Nephron (organoid): ENCODE results near the gene HPD.
A peak's percentile ranks its signal among the peaks of the same experiment; 100 is the strongest.
"Not testable (repeated sequence)": the region's sequence is repeated elsewhere in the genome, so short reads cannot be mapped to it uniquely, and the experiment has no call there.

Experiments used
- H3K27ac Mint-ChIP-seq, 3 experiments: 2 replicates each; pipeline ENCODE4 v1.8.0; 2020; ENCODE audit warnings: mixed read lengths in 3 of 3, mild to moderate bottlenecking in 2 of 3, moderate library complexity in 1 of 3
- H3K27me3 Mint-ChIP-seq: 2 replicates; pipeline ENCODE4 v1.8.0; 2021; ENCODE audit warnings: low read depth, mild to moderate bottlenecking, moderate library complexity, mixed read lengths
- H3K36me3 Mint-ChIP-seq: 2 replicates; pipeline ENCODE4 v1.8.0; 2020; ENCODE audit warnings: low read depth, mixed read lengths
- H3K4me1 Mint-ChIP-seq: 2 replicates; pipeline ENCODE4 v1.8.0; 2020; ENCODE audit warnings: mixed read lengths
- H3K4me3 Mint-ChIP-seq, 3 experiments: 2 replicates each; pipeline ENCODE4 v1.8.0; 2020; ENCODE audit warnings: mild to moderate bottlenecking in 3 of 3, mixed read lengths in 3 of 3, moderate library complexity in 2 of 3
- H3K9me3 Mint-ChIP-seq: 2 replicates; pipeline ENCODE4 v1.8.0; 2020; ENCODE audit warnings: mixed read lengths
- TF ChIP-seq, protein P1 (sequence below), 3 experiments: fragments of 200-600 bp; sonication (generic); IDR thresholded peaks; one replicate each; pipeline ENCODE4 v1.5.0; 2021; ENCODE audit warnings: antibody characterized with exemption in 3 of 3; ENCODE audit not compliant: unreplicated experiment in 3 of 3

HPD gene

GRCh38 chr12:121888083-121888477 lies 29.4 kb upstream of the HPD start:
- Mint-ChIP-seq H3K4me1 (peaks cover 22% of the 10 kb centered on the region), H3K27ac (peak overlapping the region; percentile 96 to 99 (median 97)), H3K36me3 (peaks cover 7% of the 10 kb centered on the region), H3K27me3 (peaks cover 9% of the 10 kb centered on the region), H3K4me3 (peak overlapping the region; percentile 96 to 100 (median 100)), H3K9me3 (no peaks in the 10 kb centered on the region)
- TF ChIP-seq, protein P1, sequence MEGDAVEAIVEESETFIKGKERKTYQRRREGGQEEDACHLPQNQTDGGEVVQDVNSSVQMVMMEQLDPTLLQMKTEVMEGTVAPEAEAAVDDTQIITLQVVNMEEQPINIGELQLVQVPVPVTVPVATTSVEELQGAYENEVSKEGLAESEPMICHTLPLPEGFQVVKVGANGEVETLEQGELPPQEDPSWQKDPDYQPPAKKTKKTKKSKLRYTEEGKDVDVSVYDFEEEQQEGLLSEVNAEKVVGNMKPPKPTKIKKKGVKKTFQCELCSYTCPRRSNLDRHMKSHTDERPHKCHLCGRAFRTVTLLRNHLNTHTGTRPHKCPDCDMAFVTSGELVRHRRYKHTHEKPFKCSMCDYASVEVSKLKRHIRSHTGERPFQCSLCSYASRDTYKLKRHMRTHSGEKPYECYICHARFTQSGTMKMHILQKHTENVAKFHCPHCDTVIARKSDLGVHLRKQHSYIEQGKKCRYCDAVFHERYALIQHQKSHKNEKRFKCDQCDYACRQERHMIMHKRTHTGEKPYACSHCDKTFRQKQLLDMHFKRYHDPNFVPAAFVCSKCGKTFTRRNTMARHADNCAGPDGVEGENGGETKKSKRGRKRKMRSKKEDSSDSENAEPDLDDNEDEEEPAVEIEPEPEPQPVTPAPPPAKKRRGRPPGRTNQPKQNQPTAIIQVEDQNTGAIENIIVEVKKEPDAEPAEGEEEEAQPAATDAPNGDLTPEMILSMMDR (IDR thresholded peaks at IDR 0.05; ENCODE audit: unreplicated experiment in 3 of 3), result no peak

GRCh38 chr12:121885129-121885528 lies 26.5 kb upstream of the HPD start:
- H3K36me3 Mint-ChIP-seq, H3K27me3 Mint-ChIP-seq, H3K9me3 Mint-ChIP-seq, H3K4me3 Mint-ChIP-seq, H3K27ac Mint-ChIP-seq: not testable (repeated sequence)
- peaks cover 18% of the 10 kb centered on the region for H3K4me1 Mint-ChIP-seq

- H3K9me3 Mint-ChIP-seq, result no peaks in the 10 kb centered on the region
- peaks cover 2% of the 10 kb centered on the region for H3K4me1 Mint-ChIP-seq
- H3K27ac Mint-ChIP-seq, result no peak overlapping the region
- no peak overlapping the region for H3K4me3 Mint-ChIP-seq
- TF ChIP-seq, protein P1 (IDR thresholded peaks at IDR 0.05; ENCODE audit: unreplicated experiment in 3 of 3), result no peak
- no peaks in the 10 kb centered on the region for H3K36me3 Mint-ChIP-seq
- peaks cover 9% of the 10 kb centered on the region for H3K27me3 Mint-ChIP-seq
Observed at GRCh38 chr12:121883315-121883660, 24.6 kb upstream of the HPD start.

- H3K4me1 Mint-ChIP-seq, H3K9me3 Mint-ChIP-seq, H3K4me3 Mint-ChIP-seq, H3K36me3 Mint-ChIP-seq, H3K27ac Mint-ChIP-seq, H3K27me3 Mint-ChIP-seq: not testable (repeated sequence)
Observed at GRCh38 chr12:121876080-121876447, 17.4 kb upstream of the HPD start.

DNA sequence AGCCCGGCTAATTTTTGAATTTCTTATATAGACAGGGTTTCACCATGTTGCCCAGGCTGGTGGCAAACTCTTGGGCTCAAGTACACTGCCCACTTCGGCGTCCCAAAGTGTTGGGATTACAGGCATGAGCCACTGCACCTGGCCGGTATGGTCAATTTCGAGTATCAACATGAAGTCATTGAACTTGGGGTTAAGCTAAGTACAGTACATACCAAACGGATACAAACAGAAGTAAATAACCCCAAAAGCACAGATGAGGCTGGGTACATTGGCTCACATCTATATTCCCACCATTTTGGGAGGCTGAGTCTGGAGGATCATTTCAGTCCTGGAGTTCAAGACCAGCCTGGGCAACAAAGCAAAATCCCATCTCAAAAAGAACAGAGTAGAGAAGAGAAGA lies 16.9 kb upstream of the HPD start:
- TF ChIP-seq, protein P1 (IDR thresholded peaks at IDR 0.05; ENCODE audit: unreplicated experiment in 3 of 3), result no peak
- H3K27ac Mint-ChIP-seq, result no peak overlapping the region
- H3K4me1 Mint-ChIP-seq, result peaks cover 8% of the 10 kb centered on the region
- H3K27me3 Mint-ChIP-seq, result no peaks in the 10 kb centered on the region
- no peak overlapping the region for H3K4me3 Mint-ChIP-seq
- no peaks in the 10 kb centered on the region for H3K9me3 Mint-ChIP-seq
- no peaks in the 10 kb centered on the region for H3K36me3 Mint-ChIP-seq

DNA sequence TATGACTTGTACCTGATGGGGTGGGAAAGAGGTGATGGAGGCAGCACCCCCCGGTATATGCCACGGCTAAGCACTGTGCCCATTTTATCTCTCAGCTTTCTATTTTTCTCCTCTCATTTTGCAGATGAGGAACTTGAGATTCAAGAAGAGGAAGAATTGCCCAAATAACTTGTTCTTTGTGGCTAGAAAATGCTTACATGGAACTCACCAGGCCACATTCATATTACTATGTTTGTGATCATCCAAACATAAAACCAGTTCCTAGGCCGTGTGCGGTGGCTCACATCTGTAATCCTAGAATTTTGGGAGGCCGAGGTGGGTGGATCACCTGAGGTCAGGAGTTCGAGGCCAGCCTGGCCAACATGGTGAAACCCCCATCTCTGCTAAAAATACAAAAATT lies 15.4 kb upstream of the HPD start:
- Mint-ChIP-seq H3K4me3 (no peak overlapping the region), H3K27ac (peak overlapping the region in 1 of 3 experiments; percentile 80), H3K4me1 (peaks cover 8% of the 10 kb centered on the region), H3K36me3 (no peaks in the 10 kb centered on the region), H3K27me3 (no peaks in the 10 kb centered on the region), H3K9me3 (no peaks in the 10 kb centered on the region)
- TF ChIP-seq, protein P1 (IDR thresholded peaks at IDR 0.05; ENCODE audit: unreplicated experiment in 3 of 3), result no peak

DNA sequence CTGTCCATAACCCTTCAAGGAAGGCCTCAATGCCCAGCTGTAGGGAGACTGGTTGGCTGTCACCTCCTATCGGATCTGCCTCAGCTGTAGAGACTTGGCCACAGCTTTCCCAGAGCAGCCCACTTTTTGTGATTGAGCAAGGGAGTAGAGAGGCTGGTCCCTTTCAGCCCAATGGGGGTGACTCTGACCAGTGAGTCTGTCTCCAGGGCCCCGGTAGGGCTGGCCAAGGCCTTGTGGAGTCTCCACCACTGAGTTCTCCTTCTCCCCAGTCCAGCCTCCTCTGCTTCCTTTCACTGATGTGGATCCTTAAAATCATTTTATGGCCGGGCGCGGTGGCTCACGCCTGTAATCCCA lies 14.5 kb upstream of the HPD start:
- Mint-ChIP-seq H3K4me3 (no peak overlapping the region), H3K4me1 (peaks cover 8% of the 10 kb centered on the region), H3K27me3 (no peaks in the 10 kb centered on the region), H3K36me3 (no peaks in the 10 kb centered on the region), H3K27ac (peak overlapping the region; percentile 94 to 98 (median 94)), H3K9me3 (no peaks in the 10 kb centered on the region)
- TF ChIP-seq, protein P1 (IDR thresholded peaks at IDR 0.05; ENCODE audit: unreplicated experiment in 3 of 3), result no peak
